Measurements from ENCODE around the gene IQCE.

GRCh38 chr7:2627258-2628129 is 68.7 kb downstream of the IQCE start:
- TF ChIP-seq CTCF (IDR thresholded peaks at IDR 0.05) (no peak), EP300 (IDR thresholded peaks at IDR 0.05) (no peak)

All from gastroesophageal sphincter (tissue), 3 donors.